HepG2 (cell line): ENCODE results near the gene UBE2O. TPM values are rescaled to one million over a fixed set of nuclear protein-coding genes. Genes with fewer than 3 reads are reported as not detected.
A peak's percentile ranks its signal among the peaks of the same experiment; 100 is the strongest.

ENCODE experiments used
- ADNP ChIP-seq: sonication (generic); formaldehyde crosslinking; IDR thresholded peaks from 2 replicates; pipeline ENCODE4 v1.4.0; 2020; ENCODE audit warnings: missing genetic modification reagents
- AFF4 ChIP-seq: sonication (generic); formaldehyde crosslinking; IDR thresholded peaks from 2 replicates; pipeline ENCODE4 v1.4.0; 2020; ENCODE audit warnings: missing genetic modification reagents
- ARHGAP35 ChIP-seq: sonication (generic); formaldehyde crosslinking; IDR thresholded peaks from 2 replicates; pipeline ENCODE4 v1.9.0; 2022; ENCODE audit warnings: mild to moderate bottlenecking, inconsistent platforms, moderate library complexity, missing genetic modification reagents, borderline replicate concordance
- FOSL1 ChIP-seq: sonication (generic); formaldehyde crosslinking; IDR thresholded peaks from 2 replicates; pipeline ENCODE4 v1.9.0; 2021; ENCODE audit warnings: missing genetic modification reagents, borderline replicate concordance
- GFI1 ChIP-seq: sonication (generic); formaldehyde crosslinking; IDR thresholded peaks from 2 replicates; pipeline ENCODE4 v1.5.0; 2020; ENCODE audit warnings: missing genetic modification reagents, mild to moderate bottlenecking, borderline replicate concordance
- HOXD1 ChIP-seq: sonication (generic); formaldehyde crosslinking; IDR thresholded peaks from 2 replicates; pipeline ENCODE4 v1.5.0; 2020; ENCODE audit warnings: missing genetic modification reagents
- KLF15 ChIP-seq: sonication (generic); formaldehyde crosslinking; IDR thresholded peaks from 2 replicates; pipeline ENCODE4 v1.8.1; 2023; ENCODE audit warnings: borderline replicate concordance, mild to moderate bottlenecking, inconsistent platforms, missing genetic modification reagents, mixed read lengths
- PCBP2 ChIP-seq: fragments of 200-400 bp; formaldehyde crosslinking; optimal IDR thresholded peaks from 2 replicates; pipeline ENCODE3; 2018; ENCODE audit warnings: low read length, low read depth; ENCODE audit not compliant: poor library complexity, severe bottlenecking
- SOX13 ChIP-seq, 3 experiments: fragments of 450-650 bp in 1 of 3; sonication (generic) in 1 of 3; formaldehyde crosslinking in 1 of 3; IDR thresholded peaks in 2 of 3; conservative IDR thresholded peaks in 1 of 3; 2 replicates each; pipeline versions ENCODE4 v1.5.0 to v1.6.1; 2016 to 2020; ENCODE audit warnings: antibody characterized with exemption in 1 of 3, mild to moderate bottlenecking in 1 of 3, missing compliant biosample characterization in 1 of 3, missing genetic modification reagents in 1 of 3, moderate library complexity in 1 of 3
- TEAD3 ChIP-seq: optimal IDR thresholded peaks from 2 replicates; pipeline ENCODE3; 2016; ENCODE audit warnings: borderline replicate concordance
- THAP11 ChIP-seq: IDR thresholded peaks from 2 replicates; pipeline ENCODE4 v1.6.1; 2016; ENCODE audit warnings: missing biosample characterization, missing genetic modification reagents
- ZBED4 ChIP-seq: sonication (generic); formaldehyde crosslinking; IDR thresholded peaks from 2 replicates; pipeline ENCODE4 v1.4.0; 2020; ENCODE audit warnings: missing genetic modification reagents, borderline replicate concordance
- ZNF607 ChIP-seq: sonication (generic); formaldehyde crosslinking; IDR thresholded peaks from 2 replicates; pipeline ENCODE4 v1.5.1; 2020; ENCODE audit warnings: missing genetic modification reagents, mild to moderate bottlenecking, borderline replicate concordance
- ZNF746 ChIP-seq: sonication (generic); formaldehyde crosslinking; IDR thresholded peaks from 2 replicates; pipeline ENCODE4 v1.8.0; 2022; ENCODE audit warnings: mild to moderate bottlenecking, missing genetic modification reagents
- ZNF768 ChIP-seq: sonication (generic); formaldehyde crosslinking; IDR thresholded peaks from 2 replicates; pipeline ENCODE4 v1.4.0; 2020; ENCODE audit warnings: missing genetic modification reagents
- ZNF879 ChIP-seq: sonication (generic); formaldehyde crosslinking; IDR thresholded peaks from 2 replicates; pipeline ENCODE4 v1.8.1; 2023; ENCODE audit warnings: missing genetic modification reagents
- polyA plus RNA-seq, 8 experiments: library from polyadenylated mRNA; depleted of rRNA in 3 of 8; stranded (reverse) in 7 of 8; unstranded in 1 of 8; fragments of >200 nt; fragmentation: Illumina TruSeq in 4 of 8; extraction: Trizol in 4 of 8; gene quantifications; 2 replicates each; pipeline versions ENCODE4 v1.2.1 to v1.2.3, GENCODE V29; 2011 to 2016; ENCODE audit warnings: low read depth in 4 of 8, missing spikeins in 1 of 8, mixed read lengths in 1 of 8; ENCODE audit not compliant: insufficient read depth in 1 of 8
- total RNA-seq, 5 experiments: library from RNA; depleted of rRNA; stranded (reverse); fragments of >200 nt; fragmentation: Illumina TruSeq; extraction: Trizol; gene quantifications; 2 replicates each; pipeline ENCODE4 v1.2.3, GENCODE V29; 2016; ENCODE audit warnings: low read depth in 1 of 5

The UBE2O gene
- total and polyA plus RNA-seq, 2 of the 13 experiments (the other 11 are each of a cell fraction or from before 2014, with no cell fraction given) = 21.5 to 23.5 TPM

- peak; percentile 6 for TF ChIP-seq TEAD3 (CRISPR knock-in tag)
- TF ChIP-seq FOSL1 (CRISPR knock-in tag) = no peak
- TF ChIP-seq AFF4 = no peak
- TF ChIP-seq ZBED4 (CRISPR knock-in tag) = no peak
- TF ChIP-seq ARHGAP35 (CRISPR knock-in tag) = no peak
- TF ChIP-seq HOXD1 (CRISPR knock-in tag) = no peak
- TF ChIP-seq GFI1 (CRISPR knock-in tag) = 0 out of 2 replicates have a peak, but pooled peaks have one; percentile 21
- TF ChIP-seq PCBP2 = no peak
- no peak for TF ChIP-seq ADNP
- TF ChIP-seq KLF15 (CRISPR knock-in tag) = no peak
- TF ChIP-seq ZNF879 = no peak
- TF ChIP-seq ZNF746 (CRISPR knock-in tag) = 0 out of 2 replicates have a peak, but pooled peaks have one; percentile 14
- TF ChIP-seq ZNF607 (CRISPR knock-in tag) = no peak
- no peak; the same call in 1 of the 2 replicates for TF ChIP-seq THAP11
- TF ChIP-seq SOX13 (IDR thresholded peaks at IDR 0.05) = no peak
- TF ChIP-seq SOX13 (CRISPR knock-in tag; conservative IDR thresholded peaks at IDR 0.05 in 1 of 2, IDR thresholded peaks at IDR 0.05 in 1 of 2) = no peak
- TF ChIP-seq ZNF768 (CRISPR knock-in tag) = 0 out of 2 replicates have a peak, but pooled peaks have one; percentile 15
Observed at GRCh38 chr17:76357597-76358158, 95.3 kb downstream of the UBE2O start (continued).
